Right ventricle myocardium inferior (tissue), 1 donor: ENCODE data around the gene UQCC5. TPM values are rescaled to one million over a fixed set of nuclear protein-coding genes. Genes with fewer than 3 reads are reported as not detected.
"Not testable (repeated sequence)": the region's sequence is repeated elsewhere in the genome, so short reads cannot be mapped to it uniquely, and the experiment has no call there.

Experiments
- ATAC-seq: fragments of 200-7000 bp; cut with Tn5 transposase; one replicate; pipeline ENCODE4 v1.9.1; 2020; ENCODE audit warnings: mild to moderate bottlenecking, moderate library complexity
- DNase-seq: peaks from one replicate; pipeline ENCODE4 v3.0.0; 2021; ENCODE audit errors: missing footprints
- intact Hi-C: fragments of 100-400 bp; cut with DNase I; formaldehyde crosslinking; loops from one replicate; pipeline ENCODE4 v1.11.0; 2022
- total RNA-seq: library from RNA; stranded (reverse); fragmentation: NEBNext Ultra II Directional; extraction: Animal tissue kit (Norgen Biotek cat#: 25700); gene quantifications from one replicate; pipeline ENCODE4 v1.2.1, GENCODE V29; 2021
- donor health status: DM: no; HTN: yes; CAD: no; lungs with severe emphysema.

The UQCC5 gene
- total RNA-seq, 1 donor from 2014 or later = 71.1 TPM

GRCh38 chr3:52520141-52520667, 16.2 kb upstream of the UQCC5 start:
- ATAC-seq = no peak
- DNase-seq = peak; percentile 60
- intact Hi-C loops = no loop called here

- ATAC-seq (no peak), DNase-seq (peak; percentile 54)
- intact Hi-C loops = no loop called here
Measured at GRCh38 chr3:52520716-52521487, 15.5 kb upstream of the UQCC5 start.

GRCh38 chr3:52521488-52521824, 14.9 kb upstream of the UQCC5 start:
- ATAC-seq (no peak), DNase-seq (peak; percentile 20)
- intact Hi-C loops = no loop called here

GRCh38 chr3:52521881-52522650, 14.3 kb upstream of the UQCC5 start:
- peak; percentile 70 for DNase-seq
- intact Hi-C loops = no loop called here
- no peak for ATAC-seq

GRCh38 chr3:52522651-52523251, 13.7 kb upstream of the UQCC5 start:
- ATAC-seq (no peak), DNase-seq (peak; percentile 37)
- intact Hi-C loops = no loop called here

GRCh38 chr3:52523386-52524257, 12.8 kb upstream of the UQCC5 start:
- intact Hi-C loops = no loop called here
- ATAC-seq (no peak), DNase-seq (peak; percentile 44)

GRCh38 chr3:52524258-52524751, 12.1 kb upstream of the UQCC5 start:
- intact Hi-C loops = no loop called here
- no peak for ATAC-seq

GRCh38 chr3:52524752-52525679, 11.4 kb upstream of the UQCC5 start:
- intact Hi-C loops = loop anchor here (5.0 kb wide), 1 partner anchor 33 kb away; no protein-coding TSS in a partner anchor
- DNase-seq = peak; percentile 67
- peak; percentile 16 for ATAC-seq

More at GRCh38 chr3:52524258-52524751, 12.1 kb upstream of the UQCC5 start:
- no peak for DNase-seq

- ATAC-seq = no peak
- intact Hi-C loops = loop anchor here (5.0 kb wide), 1 partner anchor 34 kb away; no protein-coding TSS in a partner anchor
- DNase-seq = no peak
Measured at GRCh38 chr3:52525680-52526561, 10.5 kb upstream of the UQCC5 start.

- ATAC-seq, DNase-seq: not testable (repeated sequence)
- intact Hi-C loops = loop anchor here (5.0 kb wide), 1 partner anchor 34 kb away; no protein-coding TSS in a partner anchor
Measured at GRCh38 chr3:52526671-52527038, 9.8 kb upstream of the UQCC5 start.

GRCh38 chr3:52527039-52527731, 9.2 kb upstream of the UQCC5 start:
- no peak for ATAC-seq
- intact Hi-C loops = loop anchor here (5.0 kb wide), 1 partner anchor 35 kb away; no protein-coding TSS in a partner anchor
- DNase-seq = peak; percentile 59

GRCh38 chr3:52527732-52528585, 8.4 kb upstream of the UQCC5 start:
- intact Hi-C loops = loop anchor here (5.0 kb wide), 1 partner anchor 36 kb away; no protein-coding TSS in a partner anchor
- DNase-seq (peak; percentile 68), ATAC-seq (no peak)

- no peak for ATAC-seq
- DNase-seq = peak; percentile 70
Measured at GRCh38 chr3:52528586-52529375, 7.6 kb upstream of the UQCC5 start.

More at GRCh38 chr3:52528586-52529375, 7.6 kb upstream of the UQCC5 start:
- intact Hi-C loops = loop anchor here (5.0 kb wide), 1 partner anchor 36 kb away; no protein-coding TSS in a partner anchor
